Astrocyte (in vitro differentiated cells and primary cell): ENCODE measurements around the gene PINLYP.

Experiments used
- EZH2 ChIP-seq: IDR thresholded peaks from 2 replicates; pipeline ENCODE4 v1.6.1; 2012; ENCODE audit warnings: mild to moderate bottlenecking, low read length, inconsistent platforms; ENCODE audit not compliant: insufficient read depth
- TF ChIP-seq, protein P1 (sequence below): IDR thresholded peaks from 2 replicates; pipeline ENCODE4 v1.5.1; 2011; ENCODE audit warnings: low read depth, mild to moderate bottlenecking, inconsistent platforms, low read length, moderate library complexity; ENCODE audit not compliant: insufficient read depth

DNA sequence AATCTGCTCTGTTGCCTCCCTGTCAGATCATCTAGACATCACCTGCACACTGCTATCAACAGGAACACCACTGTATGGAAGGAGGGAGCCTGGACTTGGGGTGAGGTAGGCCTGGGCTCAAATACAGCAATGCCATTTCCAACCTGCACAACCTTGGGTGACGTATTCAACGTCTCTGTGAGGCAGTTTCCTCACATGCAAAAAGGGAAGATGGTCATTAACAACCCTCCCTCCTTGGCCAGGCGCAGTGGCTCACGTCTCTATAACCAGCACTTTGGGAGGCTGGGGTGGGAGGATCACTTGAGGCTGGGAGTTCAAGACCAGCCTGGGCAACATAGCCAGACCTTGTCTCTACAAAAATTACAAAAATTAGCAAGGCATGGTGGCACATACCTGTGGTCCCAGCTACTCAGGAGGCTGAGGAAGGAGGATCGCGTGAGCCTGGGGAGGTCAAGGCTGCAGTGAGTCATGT lies 13.3 kb upstream of the PINLYP start:
- TF ChIP-seq, protein P1, sequence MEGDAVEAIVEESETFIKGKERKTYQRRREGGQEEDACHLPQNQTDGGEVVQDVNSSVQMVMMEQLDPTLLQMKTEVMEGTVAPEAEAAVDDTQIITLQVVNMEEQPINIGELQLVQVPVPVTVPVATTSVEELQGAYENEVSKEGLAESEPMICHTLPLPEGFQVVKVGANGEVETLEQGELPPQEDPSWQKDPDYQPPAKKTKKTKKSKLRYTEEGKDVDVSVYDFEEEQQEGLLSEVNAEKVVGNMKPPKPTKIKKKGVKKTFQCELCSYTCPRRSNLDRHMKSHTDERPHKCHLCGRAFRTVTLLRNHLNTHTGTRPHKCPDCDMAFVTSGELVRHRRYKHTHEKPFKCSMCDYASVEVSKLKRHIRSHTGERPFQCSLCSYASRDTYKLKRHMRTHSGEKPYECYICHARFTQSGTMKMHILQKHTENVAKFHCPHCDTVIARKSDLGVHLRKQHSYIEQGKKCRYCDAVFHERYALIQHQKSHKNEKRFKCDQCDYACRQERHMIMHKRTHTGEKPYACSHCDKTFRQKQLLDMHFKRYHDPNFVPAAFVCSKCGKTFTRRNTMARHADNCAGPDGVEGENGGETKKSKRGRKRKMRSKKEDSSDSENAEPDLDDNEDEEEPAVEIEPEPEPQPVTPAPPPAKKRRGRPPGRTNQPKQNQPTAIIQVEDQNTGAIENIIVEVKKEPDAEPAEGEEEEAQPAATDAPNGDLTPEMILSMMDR: no peak
- no peak for TF ChIP-seq EZH2
